CD4-positive, alpha-beta T cell (primary cell): ENCODE measurements around the gene HES4. TPM values are rescaled to one million over a fixed set of nuclear protein-coding genes. Genes with fewer than 3 reads are reported as not detected.
"Not testable (repeated sequence)": the region's sequence is repeated elsewhere in the genome, so short reads cannot be mapped to it uniquely, and the experiment has no call there.

ENCODE experiments used
- ATAC-seq: fragments of 200-7000 bp; cut with Tn5 transposase; one replicate; pipeline ENCODE4 v1.10.0; 2022; ENCODE audit warnings: mild to moderate bottlenecking; ENCODE audit not compliant: poor library complexity
- CTCF ChIA-PET: fragments of 350-600 bp; sonication (Branson Sonifier 250); formaldehyde crosslinking; loops from one replicate; lab custom pipeline; 2021; ENCODE audit warnings: antibody characterized with exemption, inconsistent platforms; lab: Charles Lee
- POLR2A ChIA-PET: fragments of 350-600 bp; sonication (Branson Sonifier 250); formaldehyde crosslinking; loops from one replicate; lab custom pipeline; 2021; ENCODE audit warnings: antibody characterized with exemption, inconsistent platforms; lab: Charles Lee
- DNase-seq, 14 experiments: peaks; one replicate each; pipeline ENCODE4 v3.0.0-alpha.2; 2013 to 2020; ENCODE audit warnings: mixed read lengths in 2 of 14
- H3K27ac ChIP-seq, 2 donors: one replicate each; pipeline versions ENCODE4 v1.5.1 to v1.7.0; 2013; ENCODE audit warnings: low read length in 2 of 2, low read depth in 1 of 2, mild to moderate bottlenecking in 1 of 2
- H3K27me3 ChIP-seq, 2 experiments: 1 replicate in 1 of 2; 2 replicates in 1 of 2; pipeline versions ENCODE4 v1.6.1 to v1.7.0; 2013; ENCODE audit warnings: low read length in 2 of 2, control low read depth in 1 of 2, mild to moderate bottlenecking in 1 of 2, moderate library complexity in 1 of 2; ENCODE audit not compliant: insufficient read depth in 2 of 2, control insufficient read depth in 1 of 2
- H3K36me3 ChIP-seq: one replicate; pipeline ENCODE4 v1.6.1; 2013; ENCODE audit warnings: low read length, control low read depth; ENCODE audit not compliant: insufficient read depth
- H3K4me1 ChIP-seq: one replicate; pipeline ENCODE4 v1.6.1; 2013; ENCODE audit warnings: low read length, control low read depth; ENCODE audit not compliant: insufficient read depth
- H3K4me3 ChIP-seq: one replicate; pipeline ENCODE4 v1.5.1; 2013; ENCODE audit warnings: mild to moderate bottlenecking, low read length, moderate library complexity
- H3K9me3 ChIP-seq, 2 experiments: 1 replicate in 1 of 2; 2 replicates in 1 of 2; pipeline versions ENCODE4 v1.6.1 to v1.7.0; 2013; ENCODE audit warnings: low read length in 2 of 2, mild to moderate bottlenecking in 2 of 2, control low read depth in 1 of 2, moderate library complexity in 1 of 2; ENCODE audit not compliant: control insufficient read depth in 1 of 2, insufficient read depth in 1 of 2
- H3K27ac Mint-ChIP-seq: one replicate; pipeline ENCODE4 v1.8.0; 2020; ENCODE audit warnings: mixed read lengths
- H3K27me3 Mint-ChIP-seq: one replicate; pipeline ENCODE4 v1.8.0; 2021; ENCODE audit warnings: mixed read lengths
- H3K36me3 Mint-ChIP-seq: one replicate; pipeline ENCODE4 v1.8.0; 2021; ENCODE audit warnings: low read depth, mixed read lengths
- H3K4me1 Mint-ChIP-seq: one replicate; pipeline ENCODE4 v1.8.0; 2021; ENCODE audit warnings: low read depth, mixed read lengths
- H3K4me3 Mint-ChIP-seq: one replicate; pipeline ENCODE4 v1.8.0; 2020; ENCODE audit warnings: mild to moderate bottlenecking, mixed read lengths
- H3K9me3 Mint-ChIP-seq: one replicate; pipeline ENCODE4 v1.8.0; 2020; ENCODE audit warnings: mixed read lengths
- CTCF ChIP-seq: fragments of 200-600 bp; IDR thresholded peaks from one replicate; pipeline ENCODE4 v1.8.0; 2022; ENCODE audit warnings: antibody characterized with exemption, mild to moderate bottlenecking
- intact Hi-C, 2 experiments: fragments of 100-400 bp; cut with DNase I in 1 of 2; cut with micrococcal nuclease in 1 of 2; formaldehyde crosslinking; loops; one replicate each; pipeline versions ENCODE4 v1.15.1 to v1.9.0; 2023 to 2025; cut with DNase I, micrococcal nuclease
- total RNA-seq, 174 experiments: library from RNA in 2 of 174; stranded (reverse) in 2 of 174; gene quantifications; one replicate each; pipeline ENCODE4 v1.2.3 and lab custom pipeline; 2021 to 2026

Gene HES4
- total RNA-seq, 2 experiments from 2014 or later, result 29.0 to 30.9 TPM

- H3K4me1 Mint-ChIP-seq, result peaks cover 31% of the 10 kb centered on the region
- ATAC-seq (peak; percentile 96), DNase-seq (peak; percentile 81 to 95 (median 86))
- peak within 1 kb of the TSS; percentile 87 for H3K4me3 ChIP-seq
- H3K36me3 ChIP-seq, result no peaks in the 10 kb centered on the region
- no peaks in the 10 kb centered on the region for H3K27me3 ChIP-seq
- ChIA-PET CTCF (interaction anchor here (0.6 to 2.7 kb wide), 5 partner anchors 12 to 98 kb away, joined by 3 to 13 read pairs (median 4); no protein-coding TSS in a partner anchor), POLR2A (interaction anchor here (0.6 to 1.8 kb wide), 8 partner anchors 9 to 342 kb away, joined by 3 to 7 read pairs (median 4); partner anchors contain the start of genes C1orf159 and HES4)
- TF ChIP-seq CTCF, result no peak
- H3K9me3 Mint-ChIP-seq, result no peaks in the 10 kb centered on the region
- peaks cover 6% of the 10 kb centered on the region for H3K36me3 Mint-ChIP-seq
- H3K27me3 Mint-ChIP-seq, result peaks cover 5% of the 10 kb centered on the region
- peak within 1 kb of the TSS; percentile 89 to 90 for H3K27ac ChIP-seq
- peak within 1 kb of the TSS; percentile 94 for H3K4me3 Mint-ChIP-seq
- peaks cover 25% of the 10 kb centered on the region for H3K4me1 ChIP-seq
- intact Hi-C loops, result no loop called here
- H3K9me3 ChIP-seq, result peaks cover 0 to 3% of the 10 kb centered on the region in 2 experiments
- peak within 1 kb of the TSS; percentile 88 for H3K27ac Mint-ChIP-seq
Observed at GRCh38 chr1:1013105-1013921, 13.4 kb upstream of the HES4 start, which contains the start of gene ISG15. TSS of gene ISG15 (plus strand) at chr1:1013497. CDS start at chr1:1013574, 77 bp downstream.

GRCh38 chr1:1012736-1013104 is 12.8 kb upstream of the HES4 start:
- peak overlapping the region; percentile 89 to 90 for H3K27ac ChIP-seq
- Mint-ChIP-seq H3K4me3 (peak overlapping the region; percentile 94), H3K27ac (peak overlapping the region; percentile 88), H3K4me1 (peaks cover 31% of the 10 kb centered on the region)
- peak overlapping the region; percentile 87 for H3K4me3 ChIP-seq
- H3K9me3 Mint-ChIP-seq, H3K27me3 ChIP-seq, H3K27me3 Mint-ChIP-seq, H3K36me3 Mint-ChIP-seq, H3K9me3 ChIP-seq, H3K36me3 ChIP-seq, intact Hi-C loops: not testable (repeated sequence)
- CTCF ChIA-PET, result interaction anchor here (0.6 to 2.7 kb wide), 3 partner anchors 11 to 29 kb away, joined by 3 to 13 read pairs (median 7); no protein-coding TSS in a partner anchor
- H3K4me1 ChIP-seq, result peaks cover 25% of the 10 kb centered on the region
- peak in 2 of 14 experiments; percentile 21 to 54 for DNase-seq
- ATAC-seq, result peak; percentile 11
- POLR2A ChIA-PET, result interaction anchor here (1.0 to 1.8 kb wide), 4 partner anchors 11 to 47 kb away, joined by 4 to 7 read pairs (median 6); partner anchors contain the start of gene HES4

- peaks cover 23% of the 10 kb centered on the region for H3K4me1 Mint-ChIP-seq
- Histone ChIP-seq H3K27ac (no peak overlapping the region), H3K27me3 (peaks cover 0 to 5% of the 10 kb centered on the region in 2 experiments), H3K4me1 (peaks cover 23% of the 10 kb centered on the region), H3K36me3 (no peaks in the 10 kb centered on the region), H3K4me3 (no peak overlapping the region), H3K9me3 (peaks cover 0 to 8% of the 10 kb centered on the region in 2 experiments)
- H3K27me3 Mint-ChIP-seq, result peaks cover 9% of the 10 kb centered on the region
- H3K36me3 Mint-ChIP-seq, result peaks cover 6% of the 10 kb centered on the region
- DNase-seq, result peak in 1 of 14 experiments; percentile 11
- H3K4me3 Mint-ChIP-seq, result no peak overlapping the region
- ChIA-PET CTCF (interaction anchor here (2.7 kb wide), 1 partner anchor 10 kb away, joined by 13 read pairs; no protein-coding TSS in a partner anchor), POLR2A (no interaction called here)
- intact Hi-C loops, result no loop called here
- H3K27ac Mint-ChIP-seq, result peak overlapping the region; percentile 20
- TF ChIP-seq CTCF, result no peak
- no peak for ATAC-seq
- no peaks in the 10 kb centered on the region for H3K9me3 Mint-ChIP-seq
Observed at GRCh38 chr1:1011396-1011949, 11.6 kb upstream of the HES4 start.

- peaks cover 20% of the 10 kb centered on the region for H3K27me3 Mint-ChIP-seq
- CTCF ChIA-PET, result interaction anchor here (0.9 kb wide), 1 partner anchor 8 kb away, joined by 5 read pairs; no protein-coding TSS in a partner anchor
- not testable (repeated sequence) for ATAC-seq
Observed at GRCh38 chr1:1010131-1010530, 10.2 kb upstream of the HES4 start.

More at GRCh38 chr1:1010131-1010530, 10.2 kb upstream of the HES4 start:
- POLR2A ChIA-PET, intact Hi-C loops, H3K9me3 ChIP-seq, H3K9me3 Mint-ChIP-seq, H3K4me3 ChIP-seq, H3K27ac ChIP-seq, H3K36me3 Mint-ChIP-seq, H3K4me3 Mint-ChIP-seq, H3K36me3 ChIP-seq, H3K27ac Mint-ChIP-seq: not testable (repeated sequence)
- peaks cover 8 to 15% of the 10 kb centered on the region in 2 experiments for H3K27me3 ChIP-seq
- peaks cover 27% of the 10 kb centered on the region for H3K4me1 ChIP-seq
- DNase-seq, result peak in 1 of 14 experiments; percentile 4
- peaks cover 25% of the 10 kb centered on the region for H3K4me1 Mint-ChIP-seq
